ENCODE data around the gene WWTR1. TPM values are rescaled to one million over a fixed set of nuclear protein-coding genes. Genes with fewer than 3 reads are reported as not detected.

The WWTR1 gene
- total and polyA plus RNA-seq, 2 of the 4 experiments (the other 2 are of a cell fraction): 38.9 to 65.3 TPM

DNA sequence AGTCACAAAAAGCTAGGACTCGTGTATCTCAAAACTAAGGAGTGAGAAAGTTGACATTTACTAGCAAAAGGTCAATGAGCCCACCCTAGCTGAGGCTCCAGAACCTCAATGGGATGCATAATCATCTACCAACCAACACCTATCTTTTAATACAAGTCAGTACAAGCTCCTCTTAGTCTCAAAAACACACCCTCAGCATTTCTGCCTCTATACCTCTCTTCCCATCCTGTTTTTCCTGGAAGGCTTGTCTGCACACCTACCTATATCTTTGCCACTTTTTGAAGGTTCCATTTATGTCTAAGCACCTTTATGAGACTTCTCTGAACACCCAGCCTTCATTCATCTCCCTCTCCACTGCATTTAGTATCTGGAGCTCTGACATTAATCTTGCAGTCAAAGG is 10.0 kb downstream of the WWTR1 start:
- no peak overlapping the region for H2BK120ac ChIP-seq (ENCODE audit: low read depth, low read length)
- peaks cover 29 to 83% of the 10 kb centered on the region in 2 experiments for H3K79me1 ChIP-seq (ENCODE audit: low read depth in 1 of 2, low read length in 2 of 2)
- no peak overlapping the region for H3K18ac ChIP-seq (ENCODE audit: low read depth, low read length)
- H3K14ac ChIP-seq (replicated peaks; ENCODE audit: low read depth, low read length): no peak overlapping the region
- BruUV-seq (replicated peaks): no TSS peak
- WGBS, 2 experiments (ENCODE audit: extremely low coverage in 2 of 2, insufficient read length in 1 of 2): no CpG with 5 or more reads among the region's 1 CpG
- no peak overlapping the region for H3K27ac ChIP-seq (ENCODE audit: insufficient read depth, low read length)
- peak overlapping the region; percentile 6; the same call in 1 of the 2 replicates for H3K23ac ChIP-seq (ENCODE audit: low read depth, low read length)
- H4K5ac ChIP-seq (ENCODE audit: low read depth, low read length): no peak overlapping the region; the same call in 1 of the 2 replicates
- ATAC-seq (ENCODE audit: low read depth) (no peak), DNase-seq (no peak)
- H3K4me3 ChIP-seq (ENCODE audit: insufficient read depth, low read depth, low read length): no peak overlapping the region
- ChIA-PET POLR2A (ENCODE audit: unreplicated experiment) (no interaction called here), CTCF (interaction anchor here (0.9 to 1.1 kb wide), 2 partner anchors 13 to 116 kb away, joined by 3 read pairs; no protein-coding TSS in a partner anchor)
- no peak overlapping the region for H3K4me2 ChIP-seq (ENCODE audit: low read depth, low read length)
- peaks cover 55% of the 10 kb centered on the region for H4K20me1 ChIP-seq (ENCODE audit: insufficient read depth, low read length)
- H3K27me3 ChIP-seq (ENCODE audit: control insufficient read depth, insufficient read depth, low read length): no peaks in the 10 kb centered on the region
- H3K4ac ChIP-seq (ENCODE audit: low read depth, low read length): no peak overlapping the region
- H3K56ac ChIP-seq (ENCODE audit: extremely low read depth, insufficient read depth, low read length): no peak overlapping the region
- peaks cover 10% of the 10 kb centered on the region for H3K4me1 ChIP-seq (ENCODE audit: control insufficient read depth, insufficient read depth, low read length)
- intact Hi-C loops (cut with micrococcal nuclease): no loop called here
- no peak overlapping the region for H2BK20ac ChIP-seq (ENCODE audit: low read depth, low read length)
- H2AK9ac ChIP-seq (replicated peaks; ENCODE audit: low read depth, low read length, poor library complexity): no peak overlapping the region
- H2BK15ac ChIP-seq (ENCODE audit: low read depth, low read length): no peak overlapping the region
- H4K8ac ChIP-seq (ENCODE audit: low read depth in 2 of 2, low read length in 2 of 2): no peak overlapping the region
- TF ChIP-seq MXI1 (IDR thresholded peaks at IDR 0.05; ENCODE audit: borderline replicate concordance, low read depth, low read length): no peak
- TF ChIP-seq RAD21 (IDR thresholded peaks at IDR 0.05; ENCODE audit: low read length): no peak
- TF ChIP-seq BHLHE40 (IDR thresholded peaks at IDR 0.05; ENCODE audit: low read depth, low read length): no peak
- TF ChIP-seq MAZ (IDR thresholded peaks at IDR 0.05; ENCODE audit: borderline replicate concordance, low read depth, low read length): no peak
- no peak for TF ChIP-seq POLR2A (IDR thresholded peaks at IDR 0.05; ENCODE audit: low read depth, low read length)
- TF ChIP-seq, protein P1, sequence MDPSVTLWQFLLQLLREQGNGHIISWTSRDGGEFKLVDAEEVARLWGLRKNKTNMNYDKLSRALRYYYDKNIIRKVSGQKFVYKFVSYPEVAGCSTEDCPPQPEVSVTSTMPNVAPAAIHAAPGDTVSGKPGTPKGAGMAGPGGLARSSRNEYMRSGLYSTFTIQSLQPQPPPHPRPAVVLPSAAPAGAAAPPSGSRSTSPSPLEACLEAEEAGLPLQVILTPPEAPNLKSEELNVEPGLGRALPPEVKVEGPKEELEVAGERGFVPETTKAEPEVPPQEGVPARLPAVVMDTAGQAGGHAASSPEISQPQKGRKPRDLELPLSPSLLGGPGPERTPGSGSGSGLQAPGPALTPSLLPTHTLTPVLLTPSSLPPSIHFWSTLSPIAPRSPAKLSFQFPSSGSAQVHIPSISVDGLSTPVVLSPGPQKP (IDR thresholded peaks at IDR 0.05; ENCODE audit: borderline replicate concordance, low read depth, low read length): no peak
- no peak for TF ChIP-seq RFX5 (IDR thresholded peaks at IDR 0.05; ENCODE audit: low read depth, low read length)
- no peak for TF ChIP-seq CHD1 (IDR thresholded peaks at IDR 0.05; ENCODE audit: low read depth, low read length)
- no peak for TF ChIP-seq NFE2L2 (IDR thresholded peaks at IDR 0.05; ENCODE audit: low read depth, low read length)
- no peak for TF ChIP-seq SMC3 (IDR thresholded peaks at IDR 0.05; ENCODE audit: low read depth, low read length)
- no peak for TF ChIP-seq RCOR1 (IDR thresholded peaks at IDR 0.05; ENCODE audit: insufficient replicate concordance, low read length)
- no peak for TF ChIP-seq MAFK (IDR thresholded peaks at IDR 0.05; ENCODE audit: low read depth, low read length)
- no peak for TF ChIP-seq CEBPB (IDR thresholded peaks at IDR 0.05; ENCODE audit: low read depth, low read length)
- TF ChIP-seq FOS (IDR thresholded peaks at IDR 0.05; ENCODE audit: low read depth, low read length): no peak
- TF ChIP-seq, protein P2, sequence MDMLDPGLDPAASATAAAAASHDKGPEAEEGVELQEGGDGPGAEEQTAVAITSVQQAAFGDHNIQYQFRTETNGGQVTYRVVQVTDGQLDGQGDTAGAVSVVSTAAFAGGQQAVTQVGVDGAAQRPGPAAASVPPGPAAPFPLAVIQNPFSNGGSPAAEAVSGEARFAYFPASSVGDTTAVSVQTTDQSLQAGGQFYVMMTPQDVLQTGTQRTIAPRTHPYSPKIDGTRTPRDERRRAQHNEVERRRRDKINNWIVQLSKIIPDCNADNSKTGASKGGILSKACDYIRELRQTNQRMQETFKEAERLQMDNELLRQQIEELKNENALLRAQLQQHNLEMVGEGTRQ (IDR thresholded peaks at IDR 0.05; ENCODE audit: low read depth, low read length): no peak
- TF ChIP-seq, protein P3, sequence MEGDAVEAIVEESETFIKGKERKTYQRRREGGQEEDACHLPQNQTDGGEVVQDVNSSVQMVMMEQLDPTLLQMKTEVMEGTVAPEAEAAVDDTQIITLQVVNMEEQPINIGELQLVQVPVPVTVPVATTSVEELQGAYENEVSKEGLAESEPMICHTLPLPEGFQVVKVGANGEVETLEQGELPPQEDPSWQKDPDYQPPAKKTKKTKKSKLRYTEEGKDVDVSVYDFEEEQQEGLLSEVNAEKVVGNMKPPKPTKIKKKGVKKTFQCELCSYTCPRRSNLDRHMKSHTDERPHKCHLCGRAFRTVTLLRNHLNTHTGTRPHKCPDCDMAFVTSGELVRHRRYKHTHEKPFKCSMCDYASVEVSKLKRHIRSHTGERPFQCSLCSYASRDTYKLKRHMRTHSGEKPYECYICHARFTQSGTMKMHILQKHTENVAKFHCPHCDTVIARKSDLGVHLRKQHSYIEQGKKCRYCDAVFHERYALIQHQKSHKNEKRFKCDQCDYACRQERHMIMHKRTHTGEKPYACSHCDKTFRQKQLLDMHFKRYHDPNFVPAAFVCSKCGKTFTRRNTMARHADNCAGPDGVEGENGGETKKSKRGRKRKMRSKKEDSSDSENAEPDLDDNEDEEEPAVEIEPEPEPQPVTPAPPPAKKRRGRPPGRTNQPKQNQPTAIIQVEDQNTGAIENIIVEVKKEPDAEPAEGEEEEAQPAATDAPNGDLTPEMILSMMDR (conservative IDR thresholded peaks at IDR 0.05; ENCODE audit: low read depth, low read length): no peak
- H3K9ac ChIP-seq (ENCODE audit: low read depth, low read length): no peak overlapping the region
- peaks cover 31% of the 10 kb centered on the region for H3K36me3 ChIP-seq (ENCODE audit: control insufficient read depth, insufficient read depth, low read length)
- dilution Hi-C loops (cut with HindIII; ENCODE audit: low sequenced_read_pairs, unreplicated experiment): no loop called here
- H4K91ac ChIP-seq (ENCODE audit: insufficient read depth, low read depth, low read length): no peak overlapping the region
- H2AFZ ChIP-seq (replicated peaks; ENCODE audit: low read length, poor library complexity): no peak overlapping the region
- H2AK5ac ChIP-seq (ENCODE audit: low read depth, low read length): no peak overlapping the region
- no peak overlapping the region for H2BK5ac ChIP-seq (ENCODE audit: low read depth, low read length, poor library complexity, severe bottlenecking)
- no peaks in the 10 kb centered on the region for H3K9me3 ChIP-seq (ENCODE audit: control insufficient read depth, insufficient read depth, low read length)
- in situ Hi-C loops (cut with MboI; ENCODE audit: low sequenced_read_pairs): no loop called here
- H3K9me1 ChIP-seq (ENCODE audit: insufficient read depth, low read length): peaks cover 8% of the 10 kb centered on the region

Data from IMR-90 (cell line).